Keratinocyte (primary cell): Measurements from ENCODE around the gene RANBP9. TPM values are rescaled to one million over a fixed set of nuclear protein-coding genes. Genes with fewer than 3 reads are reported as not detected.

Experiments used
- DNase-seq: peaks from one replicate; pipeline ENCODE4 v3.0.0-alpha.2; 2011; ENCODE audit warnings: low read depth, missing footprints, low spot score
- FAIRE-seq: peaks from 2 replicates; lab custom pipeline; 2011; peaks lifted over from hg19 to GRCh38; lab: Jason Lieb, UNC
- H2AFZ ChIP-seq: 2 replicates; pipeline ENCODE4 v1.6.0; 2012; ENCODE audit warnings: low read length, control low read depth, inconsistent platforms; ENCODE audit not compliant: control insufficient read depth
- H3K27ac ChIP-seq: 2 replicates; pipeline ENCODE4 v1.5.1; 2011; ENCODE audit warnings: low read length; ENCODE audit not compliant: control insufficient read depth, insufficient read depth
- H3K27me3 ChIP-seq: 3 replicates; pipeline ENCODE4 v1.6.0; 2011; ENCODE audit warnings: low read length; ENCODE audit not compliant: control insufficient read depth, insufficient read depth; ENCODE audit errors: extremely low read depth
- H3K36me3 ChIP-seq, 2 experiments: 2 replicates in 1 of 2; 3 replicates in 1 of 2; pipeline ENCODE4 v1.5.1; 2011; ENCODE audit warnings: low read length in 2 of 2, mild to moderate bottlenecking in 1 of 2; ENCODE audit not compliant: control insufficient read depth in 2 of 2, insufficient read depth in 2 of 2; ENCODE audit errors: extremely low read depth in 1 of 2
- H3K4me1 ChIP-seq: 3 replicates; pipeline ENCODE4 v1.5.1; 2011; ENCODE audit warnings: low read length; ENCODE audit not compliant: control insufficient read depth, insufficient read depth; ENCODE audit errors: extremely low read depth
- H3K4me2 ChIP-seq: 3 replicates; pipeline ENCODE4 v1.6.0; 2011; ENCODE audit warnings: low read depth, low read length; ENCODE audit not compliant: control insufficient read depth, insufficient read depth; ENCODE audit errors: extremely low read depth
- H3K4me3 ChIP-seq, 3 experiments: fragments of 200-600 bp in 1 of 3; sonication (generic) in 1 of 3; 2 replicates in 2 of 3; 3 replicates in 1 of 3; pipeline ENCODE4 v1.5.1; 2011 to 2016; ENCODE audit warnings: low read length in 3 of 3, mild to moderate bottlenecking in 3 of 3, control low read depth in 2 of 3, inconsistent platforms in 1 of 3, low read depth in 1 of 3, mixed read lengths in 1 of 3, mixed run types in 1 of 3, moderate library complexity in 1 of 3; ENCODE audit not compliant: control insufficient read depth in 2 of 3, insufficient read depth in 2 of 3; ENCODE audit errors: extremely low read depth in 1 of 3
- H3K79me2 ChIP-seq: 2 replicates; pipeline ENCODE4 v1.6.0; 2012; ENCODE audit warnings: low read length; ENCODE audit not compliant: control insufficient read depth, insufficient read depth
- H3K9ac ChIP-seq: 3 replicates; pipeline ENCODE4 v1.6.0; 2011; ENCODE audit warnings: low read length; ENCODE audit not compliant: control insufficient read depth, insufficient read depth; ENCODE audit errors: extremely low read depth
- H3K9me1 ChIP-seq: 3 replicates; pipeline ENCODE4 v1.6.0; 2011; ENCODE audit warnings: low read length; ENCODE audit not compliant: control insufficient read depth, insufficient read depth; ENCODE audit errors: extremely low read depth
- H3K9me3 ChIP-seq: 2 replicates; pipeline ENCODE4 v1.5.1; 2012; ENCODE audit warnings: low read depth, low read length; ENCODE audit not compliant: control insufficient read depth
- H4K20me1 ChIP-seq: 3 replicates; pipeline ENCODE4 v1.6.0; 2011; ENCODE audit warnings: low read length; ENCODE audit not compliant: control insufficient read depth, insufficient read depth; ENCODE audit errors: extremely low read depth
- EZH2 ChIP-seq: IDR thresholded peaks from one replicate; pipeline ENCODE4 v1.6.1; 2012; ENCODE audit warnings: inconsistent platforms, mild to moderate bottlenecking, low read length, moderate library complexity
- dilution Hi-C: fragments of 300-500 bp; cut with MboI; formaldehyde crosslinking; loops from one replicate; pipeline ENCODE4 v1.7.0; 2020; ENCODE audit warnings: low sequenced_read_pairs; ENCODE audit not compliant: extremely low pct_ligation_motif_present
- polyA plus RNA-seq, 5 experiments: library from polyadenylated mRNA; depleted of rRNA in 3 of 5; stranded (reverse) in 3 of 5; stranded (forward) in 1 of 5; unstranded in 1 of 5; fragments of >200 nt; gene quantifications; 1 replicate in 1 of 5; 2 replicates in 3 of 5; 3 replicates in 1 of 5; pipeline versions ENCODE4 v1.2.1 to v1.2.3, GENCODE V29; 2011 to 2012; ENCODE audit warnings: missing spikeins in 2 of 5, low read depth in 1 of 5, low replicate concordance in 1 of 5
- TF ChIP-seq, protein P1 (sequence below), 3 experiments: IDR thresholded peaks in 1 of 3; conservative IDR thresholded peaks in 1 of 3; optimal IDR thresholded peaks in 1 of 3; 2 replicates in 2 of 3; 3 replicates in 1 of 3; pipeline versions ENCODE3 to v1.5.1; 2011; ENCODE audit warnings: low read length in 3 of 3, mild to moderate bottlenecking in 3 of 3, moderate library complexity in 2 of 3, control low read depth in 1 of 3, inconsistent platforms in 1 of 3; ENCODE audit not compliant: insufficient read depth in 2 of 3; ENCODE audit errors: extremely low read depth in 1 of 3

The RANBP9 gene
- polyA plus RNA-seq, 1 donor (not counting 4 experiments of a cell fraction or from before 2014, with no cell fraction given): 36.7 TPM

GRCh38 chr6:13577926-13578325 lies 133.7 kb downstream of the RANBP9 start:
- Histone ChIP-seq H3K4me3 (no peak overlapping the region), H2AFZ (no peak overlapping the region), H3K79me2 (no peaks in the 10 kb centered on the region), H3K4me1 (peaks cover 8% of the 10 kb centered on the region), H3K27ac (no peak overlapping the region), H3K9me3 (no peaks in the 10 kb centered on the region), H3K9ac (no peak overlapping the region), H3K9me1 (no peaks in the 10 kb centered on the region), H4K20me1 (no peaks in the 10 kb centered on the region), H3K4me2 (no peak overlapping the region), H3K27me3 (no peaks in the 10 kb centered on the region), H3K36me3 (peaks cover 4% of the 10 kb centered on the region in 2 experiments)
- DNase-seq (no peak), FAIRE-seq (no peak)
- TF ChIP-seq, protein P1, sequence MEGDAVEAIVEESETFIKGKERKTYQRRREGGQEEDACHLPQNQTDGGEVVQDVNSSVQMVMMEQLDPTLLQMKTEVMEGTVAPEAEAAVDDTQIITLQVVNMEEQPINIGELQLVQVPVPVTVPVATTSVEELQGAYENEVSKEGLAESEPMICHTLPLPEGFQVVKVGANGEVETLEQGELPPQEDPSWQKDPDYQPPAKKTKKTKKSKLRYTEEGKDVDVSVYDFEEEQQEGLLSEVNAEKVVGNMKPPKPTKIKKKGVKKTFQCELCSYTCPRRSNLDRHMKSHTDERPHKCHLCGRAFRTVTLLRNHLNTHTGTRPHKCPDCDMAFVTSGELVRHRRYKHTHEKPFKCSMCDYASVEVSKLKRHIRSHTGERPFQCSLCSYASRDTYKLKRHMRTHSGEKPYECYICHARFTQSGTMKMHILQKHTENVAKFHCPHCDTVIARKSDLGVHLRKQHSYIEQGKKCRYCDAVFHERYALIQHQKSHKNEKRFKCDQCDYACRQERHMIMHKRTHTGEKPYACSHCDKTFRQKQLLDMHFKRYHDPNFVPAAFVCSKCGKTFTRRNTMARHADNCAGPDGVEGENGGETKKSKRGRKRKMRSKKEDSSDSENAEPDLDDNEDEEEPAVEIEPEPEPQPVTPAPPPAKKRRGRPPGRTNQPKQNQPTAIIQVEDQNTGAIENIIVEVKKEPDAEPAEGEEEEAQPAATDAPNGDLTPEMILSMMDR (optimal IDR thresholded peaks at IDR 0.05 in 1 of 3, IDR thresholded peaks at IDR 0.05 in 1 of 3, conservative IDR thresholded peaks at IDR 0.05 in 1 of 3; ENCODE audit: extremely low read depth in 1 of 3, insufficient read depth in 2 of 3, low read length in 3 of 3): no peak
- TF ChIP-seq EZH2: no peak
- dilution Hi-C loops: no loop called here

DNA sequence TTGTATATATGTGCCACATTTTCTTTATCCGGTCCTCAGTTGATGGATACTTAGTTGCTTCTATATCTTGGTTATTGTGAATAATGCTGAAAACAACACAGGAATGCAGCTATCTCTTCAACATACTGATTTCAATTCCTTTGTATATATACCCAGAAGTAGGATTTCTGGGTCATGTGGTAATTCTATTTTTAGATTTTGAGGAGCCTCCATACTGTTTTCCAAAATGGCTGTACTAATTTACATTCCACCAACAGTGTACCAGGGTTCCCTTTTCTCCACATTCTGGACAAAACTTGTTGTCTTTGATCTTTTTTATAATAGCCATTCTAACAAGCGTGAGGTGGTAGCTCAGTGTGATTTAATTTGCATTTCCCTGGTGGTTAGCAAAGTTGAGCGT lies 135.6 kb downstream of the RANBP9 start:
- TF ChIP-seq, protein P1 (optimal IDR thresholded peaks at IDR 0.05 in 1 of 3, IDR thresholded peaks at IDR 0.05 in 1 of 3, conservative IDR thresholded peaks at IDR 0.05 in 1 of 3; ENCODE audit: extremely low read depth in 1 of 3, insufficient read depth in 2 of 3, low read length in 3 of 3): no peak
- no peak for TF ChIP-seq EZH2
- FAIRE-seq: no peak
- no peaks in the 10 kb centered on the region for H4K20me1 ChIP-seq
- H3K9me1 ChIP-seq: no peaks in the 10 kb centered on the region
- no peaks in the 10 kb centered on the region for H3K27me3 ChIP-seq
- H3K4me1 ChIP-seq: peaks cover 8% of the 10 kb centered on the region
- H3K4me2 ChIP-seq: no peak overlapping the region
- H3K79me2 ChIP-seq: no peaks in the 10 kb centered on the region
- no peaks in the 10 kb centered on the region for H3K9me3 ChIP-seq
- no peak overlapping the region for H2AFZ ChIP-seq
- peaks cover 1 to 4% of the 10 kb centered on the region in 2 experiments for H3K36me3 ChIP-seq
- no peak for DNase-seq
- no peak overlapping the region for H3K27ac ChIP-seq
- H3K9ac ChIP-seq: no peak overlapping the region
- no peak overlapping the region for H3K4me3 ChIP-seq
- dilution Hi-C loops: no loop called here
